HEK293 (cell line): ENCODE data around the gene GRB7.

Experiments
- ATF2 ChIP-seq: fragments of 450-650 bp; formaldehyde crosslinking; IDR thresholded peaks from 2 replicates; pipeline ENCODE4 v1.5.1; 2016; ENCODE audit warnings: missing biosample characterization, missing genetic modification characterization, low read depth
- GLIS1 ChIP-seq: fragments of 450-650 bp; formaldehyde crosslinking; IDR thresholded peaks from 2 replicates; pipeline ENCODE4 v1.5.1; 2016; ENCODE audit warnings: missing biosample characterization, missing genetic modification characterization
- OVOL3 ChIP-seq: fragments of 450-650 bp; formaldehyde crosslinking; IDR thresholded peaks from 2 replicates; pipeline ENCODE4 v1.5.1; 2016; ENCODE audit warnings: missing biosample characterization, missing genetic modification characterization
- RBAK ChIP-seq: fragments of 450-650 bp; formaldehyde crosslinking; IDR thresholded peaks from 2 replicates; pipeline ENCODE4 v1.5.1; 2016; ENCODE audit warnings: missing biosample characterization, missing genetic modification characterization
- SP7 ChIP-seq: fragments of 450-650 bp; formaldehyde crosslinking; IDR thresholded peaks from 2 replicates; pipeline ENCODE4 v1.5.1; 2016; ENCODE audit warnings: missing biosample characterization, missing genetic modification characterization
- TRIM28 ChIP-seq: IDR thresholded peaks from 2 replicates; pipeline ENCODE4 v1.6.1; 2011; ENCODE audit warnings: low read length, control low read depth, borderline replicate concordance
- ZBTB21 ChIP-seq: fragments of 450-650 bp; formaldehyde crosslinking; IDR thresholded peaks from 2 replicates; pipeline ENCODE4 v1.5.1; 2017; ENCODE audit warnings: missing biosample characterization, missing genetic modification characterization
- ZBTB7A ChIP-seq: fragments of 450-650 bp; formaldehyde crosslinking; IDR thresholded peaks from 2 replicates; pipeline ENCODE4 v1.5.1; 2016; ENCODE audit warnings: low read depth, missing biosample characterization, missing genetic modification characterization
- ZFP41 ChIP-seq: fragments of 450-650 bp; formaldehyde crosslinking; IDR thresholded peaks from 2 replicates; pipeline ENCODE4 v1.5.1; 2016; ENCODE audit warnings: missing biosample characterization, missing genetic modification characterization, borderline replicate concordance
- ZNF114 ChIP-seq: fragments of 450-650 bp; formaldehyde crosslinking; IDR thresholded peaks from 2 replicates; pipeline ENCODE4 v1.5.0; 2017; ENCODE audit warnings: missing biosample characterization, missing genetic modification characterization
- ZNF16 ChIP-seq: fragments of 450-650 bp; formaldehyde crosslinking; IDR thresholded peaks from 2 replicates; pipeline ENCODE4 v1.5.1; 2016; ENCODE audit warnings: low read depth, missing biosample characterization, missing genetic modification characterization
- ZNF202 ChIP-seq: fragments of 450-650 bp; formaldehyde crosslinking; IDR thresholded peaks from 2 replicates; pipeline ENCODE4 v1.5.1; 2016; ENCODE audit warnings: missing biosample characterization, missing genetic modification characterization, borderline replicate concordance
- ZNF211 ChIP-seq: fragments of 450-650 bp; formaldehyde crosslinking; IDR thresholded peaks from 2 replicates; pipeline ENCODE4 v1.5.1; 2016; ENCODE audit warnings: low read depth, missing biosample characterization, missing genetic modification characterization
- ZNF239 ChIP-seq: fragments of 450-650 bp; formaldehyde crosslinking; IDR thresholded peaks from 2 replicates; pipeline ENCODE4 v1.5.1; 2016; ENCODE audit warnings: missing biosample characterization, missing genetic modification characterization
- ZNF341 ChIP-seq: fragments of 450-650 bp; formaldehyde crosslinking; IDR thresholded peaks from 2 replicates; pipeline ENCODE4; 2016; ENCODE audit warnings: low read depth, missing biosample characterization, missing genetic modification characterization
- ZNF350 ChIP-seq: fragments of 450-650 bp; formaldehyde crosslinking; IDR thresholded peaks from 2 replicates; pipeline ENCODE4 v1.5.0; 2017; ENCODE audit warnings: missing biosample characterization, mild to moderate bottlenecking, missing genetic modification characterization
- ZNF366 ChIP-seq: fragments of 450-650 bp; formaldehyde crosslinking; conservative IDR thresholded peaks from 2 replicates; pipeline ENCODE4 v1.5.1; 2016; ENCODE audit warnings: missing biosample characterization, missing genetic modification characterization
- ZNF510 ChIP-seq: fragments of 450-650 bp; formaldehyde crosslinking; IDR thresholded peaks from 2 replicates; pipeline ENCODE4 v1.5.1; 2018; ENCODE audit warnings: mild to moderate bottlenecking, missing genetic modification characterization, missing biosample characterization; ENCODE audit not compliant: insufficient replicate concordance
- ZNF558 ChIP-seq: fragments of 450-650 bp; formaldehyde crosslinking; IDR thresholded peaks from 2 replicates; pipeline ENCODE4 v1.5.1; 2016; ENCODE audit warnings: missing biosample characterization, missing genetic modification characterization
- ZNF670 ChIP-seq: fragments of 450-650 bp; formaldehyde crosslinking; IDR thresholded peaks from 2 replicates; pipeline ENCODE4 v1.5.1; 2016; ENCODE audit warnings: missing biosample characterization, missing genetic modification characterization, low read depth
- ZNF791 ChIP-seq: fragments of 450-650 bp; formaldehyde crosslinking; IDR thresholded peaks from 2 replicates; pipeline ENCODE4 v1.5.1; 2016; ENCODE audit warnings: missing biosample characterization, missing genetic modification characterization
- ZNF830 ChIP-seq: fragments of 450-650 bp; IDR thresholded peaks from 2 replicates; pipeline ENCODE4 v1.5.0; 2018; ENCODE audit warnings: missing biosample characterization, missing genetic modification characterization, low read depth, mild to moderate bottlenecking, moderate library complexity
- ZSCAN23 ChIP-seq: fragments of 450-650 bp; formaldehyde crosslinking; IDR thresholded peaks from 2 replicates; pipeline ENCODE4 v1.5.1; 2016; ENCODE audit warnings: missing biosample characterization, missing genetic modification characterization
- TF ChIP-seq, protein P1 (sequence below): fragments of 450-650 bp; formaldehyde crosslinking; IDR thresholded peaks from 2 replicates; pipeline ENCODE4 v1.5.1; 2016; ENCODE audit warnings: missing biosample characterization, missing genetic modification characterization
- TF ChIP-seq, protein P2 (sequence below): fragments of 450-650 bp; formaldehyde crosslinking; IDR thresholded peaks from 2 replicates; pipeline ENCODE4 v1.5.1; 2016; ENCODE audit warnings: missing biosample characterization, missing genetic modification characterization
- TF ChIP-seq, protein P3 (sequence below): fragments of 450-650 bp; formaldehyde crosslinking; IDR thresholded peaks from 2 replicates; pipeline ENCODE4 v1.5.1; 2016; ENCODE audit warnings: missing biosample characterization, missing genetic modification characterization
- TF ChIP-seq, protein P4 (sequence below): fragments of 450-650 bp; formaldehyde crosslinking; IDR thresholded peaks from 2 replicates; pipeline ENCODE4 v1.5.1; 2016; ENCODE audit warnings: missing biosample characterization, missing genetic modification characterization

GRB7 gene

DNA sequence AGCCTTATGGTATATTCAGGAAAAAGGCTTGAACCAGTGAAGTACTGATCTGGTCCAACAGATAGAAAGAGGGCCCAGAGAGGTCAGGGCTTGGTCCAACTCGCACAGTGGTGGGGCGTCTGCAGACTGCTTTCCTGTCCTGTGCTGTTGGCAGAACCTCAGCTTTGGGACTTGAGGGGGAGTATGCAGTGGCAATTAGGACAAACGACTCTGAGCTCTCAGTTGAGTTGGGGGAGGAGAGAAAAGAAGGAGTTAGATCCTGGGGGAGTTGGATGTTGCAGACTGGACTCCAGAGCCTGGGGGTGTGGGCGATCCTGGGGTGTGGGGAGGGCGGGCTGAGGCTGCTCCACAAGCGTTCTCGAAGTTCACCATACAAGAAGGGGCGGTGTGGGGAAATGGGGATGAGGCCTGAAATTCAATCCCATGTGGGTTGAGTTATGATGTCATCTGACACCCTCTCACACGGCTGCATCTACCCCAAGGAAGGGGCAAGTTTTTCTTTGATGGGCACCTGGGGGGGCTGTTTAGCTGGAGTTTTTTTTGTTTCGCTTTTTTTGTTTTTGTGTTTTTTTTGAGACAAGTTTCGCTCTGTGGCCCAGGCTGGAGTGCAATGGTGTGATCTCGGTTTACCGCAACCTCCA is 14.6 kb downstream of the GRB7 start (continued):
- no peak for TF ChIP-seq ZNF114
- TF ChIP-seq ZNF16 (tag by site-specific recombination): no peak
- TF ChIP-seq SP7 (tag by site-specific recombination): peak; percentile 62
- TF ChIP-seq, protein P1, sequence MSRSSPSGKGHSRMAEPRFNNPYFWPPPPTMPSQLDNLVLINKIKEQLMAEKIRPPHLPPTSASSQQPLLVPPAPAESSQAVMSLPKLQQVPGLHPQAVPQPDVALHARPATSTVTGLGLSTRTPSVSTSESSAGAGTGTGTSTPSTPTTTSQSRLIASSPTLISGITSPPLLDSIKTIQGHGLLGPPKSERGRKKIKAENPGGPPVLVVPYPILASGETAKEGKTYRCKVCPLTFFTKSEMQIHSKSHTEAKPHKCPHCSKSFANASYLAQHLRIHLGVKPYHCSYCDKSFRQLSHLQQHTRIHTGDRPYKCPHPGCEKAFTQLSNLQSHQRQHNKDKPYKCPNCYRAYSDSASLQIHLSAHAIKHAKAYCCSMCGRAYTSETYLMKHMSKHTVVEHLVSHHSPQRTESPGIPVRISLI (tag by site-specific recombination): no peak
- TF ChIP-seq ZNF830 (tag by site-specific recombination): no peak
- TF ChIP-seq ZNF350 (tag by site-specific recombination): no peak
- TF ChIP-seq ZNF341 (tag by site-specific recombination): no peak
- TF ChIP-seq ZNF791 (tag by site-specific recombination): no peak
- TF ChIP-seq, protein P2, sequence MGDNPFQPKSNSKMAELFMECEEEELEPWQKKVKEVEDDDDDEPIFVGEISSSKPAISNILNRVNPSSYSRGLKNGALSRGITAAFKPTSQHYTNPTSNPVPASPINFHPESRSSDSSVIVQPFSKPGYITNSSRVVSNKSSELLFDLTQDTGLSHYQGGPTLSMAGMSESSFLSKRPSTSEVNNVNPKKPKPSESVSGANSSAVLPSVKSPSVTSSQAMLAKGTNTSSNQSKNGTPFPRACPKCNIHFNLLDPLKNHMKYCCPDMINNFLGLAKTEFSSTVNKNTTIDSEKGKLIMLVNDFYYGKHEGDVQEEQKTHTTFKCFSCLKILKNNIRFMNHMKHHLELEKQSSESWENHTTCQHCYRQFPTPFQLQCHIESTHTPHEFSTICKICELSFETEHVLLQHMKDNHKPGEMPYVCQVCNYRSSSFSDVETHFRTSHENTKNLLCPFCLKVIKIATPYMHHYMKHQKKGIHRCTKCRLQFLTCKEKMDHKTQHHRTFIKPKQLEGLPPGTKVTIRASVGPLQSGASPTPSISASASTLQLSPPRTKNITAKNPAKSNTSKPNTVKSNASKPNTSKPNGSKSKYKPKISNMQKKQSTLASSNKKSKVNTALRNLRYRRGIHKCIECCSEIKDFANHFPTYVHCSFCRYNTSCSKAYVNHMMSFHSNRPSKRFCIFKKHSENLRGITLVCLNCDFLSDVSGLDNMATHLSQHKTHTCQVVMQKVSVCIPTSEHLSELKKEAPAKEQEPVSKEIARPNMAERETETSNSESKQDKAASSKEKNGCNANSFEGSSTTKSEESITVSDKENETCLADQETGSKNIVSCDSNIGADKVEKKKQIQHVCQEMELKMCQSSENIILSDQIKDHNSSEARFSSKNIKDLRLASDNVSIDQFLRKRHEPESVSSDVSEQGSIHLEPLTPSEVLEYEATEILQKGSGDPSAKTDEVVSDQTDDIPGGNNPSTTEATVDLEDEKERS (tag by site-specific recombination): no peak
- TF ChIP-seq, protein P3, sequence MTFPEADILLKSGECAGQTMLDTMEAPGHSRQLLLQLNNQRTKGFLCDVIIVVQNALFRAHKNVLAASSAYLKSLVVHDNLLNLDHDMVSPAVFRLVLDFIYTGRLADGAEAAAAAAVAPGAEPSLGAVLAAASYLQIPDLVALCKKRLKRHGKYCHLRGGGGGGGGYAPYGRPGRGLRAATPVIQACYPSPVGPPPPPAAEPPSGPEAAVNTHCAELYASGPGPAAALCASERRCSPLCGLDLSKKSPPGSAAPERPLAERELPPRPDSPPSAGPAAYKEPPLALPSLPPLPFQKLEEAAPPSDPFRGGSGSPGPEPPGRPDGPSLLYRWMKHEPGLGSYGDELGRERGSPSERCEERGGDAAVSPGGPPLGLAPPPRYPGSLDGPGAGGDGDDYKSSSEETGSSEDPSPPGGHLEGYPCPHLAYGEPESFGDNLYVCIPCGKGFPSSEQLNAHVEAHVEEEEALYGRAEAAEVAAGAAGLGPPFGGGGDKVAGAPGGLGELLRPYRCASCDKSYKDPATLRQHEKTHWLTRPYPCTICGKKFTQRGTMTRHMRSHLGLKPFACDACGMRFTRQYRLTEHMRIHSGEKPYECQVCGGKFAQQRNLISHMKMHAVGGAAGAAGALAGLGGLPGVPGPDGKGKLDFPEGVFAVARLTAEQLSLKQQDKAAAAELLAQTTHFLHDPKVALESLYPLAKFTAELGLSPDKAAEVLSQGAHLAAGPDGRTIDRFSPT (tag by site-specific recombination): peak; percentile 24; the same call in 1 of the 2 replicates
- TF ChIP-seq ZSCAN23 (tag by site-specific recombination): no peak
- TF ChIP-seq, protein P4, sequence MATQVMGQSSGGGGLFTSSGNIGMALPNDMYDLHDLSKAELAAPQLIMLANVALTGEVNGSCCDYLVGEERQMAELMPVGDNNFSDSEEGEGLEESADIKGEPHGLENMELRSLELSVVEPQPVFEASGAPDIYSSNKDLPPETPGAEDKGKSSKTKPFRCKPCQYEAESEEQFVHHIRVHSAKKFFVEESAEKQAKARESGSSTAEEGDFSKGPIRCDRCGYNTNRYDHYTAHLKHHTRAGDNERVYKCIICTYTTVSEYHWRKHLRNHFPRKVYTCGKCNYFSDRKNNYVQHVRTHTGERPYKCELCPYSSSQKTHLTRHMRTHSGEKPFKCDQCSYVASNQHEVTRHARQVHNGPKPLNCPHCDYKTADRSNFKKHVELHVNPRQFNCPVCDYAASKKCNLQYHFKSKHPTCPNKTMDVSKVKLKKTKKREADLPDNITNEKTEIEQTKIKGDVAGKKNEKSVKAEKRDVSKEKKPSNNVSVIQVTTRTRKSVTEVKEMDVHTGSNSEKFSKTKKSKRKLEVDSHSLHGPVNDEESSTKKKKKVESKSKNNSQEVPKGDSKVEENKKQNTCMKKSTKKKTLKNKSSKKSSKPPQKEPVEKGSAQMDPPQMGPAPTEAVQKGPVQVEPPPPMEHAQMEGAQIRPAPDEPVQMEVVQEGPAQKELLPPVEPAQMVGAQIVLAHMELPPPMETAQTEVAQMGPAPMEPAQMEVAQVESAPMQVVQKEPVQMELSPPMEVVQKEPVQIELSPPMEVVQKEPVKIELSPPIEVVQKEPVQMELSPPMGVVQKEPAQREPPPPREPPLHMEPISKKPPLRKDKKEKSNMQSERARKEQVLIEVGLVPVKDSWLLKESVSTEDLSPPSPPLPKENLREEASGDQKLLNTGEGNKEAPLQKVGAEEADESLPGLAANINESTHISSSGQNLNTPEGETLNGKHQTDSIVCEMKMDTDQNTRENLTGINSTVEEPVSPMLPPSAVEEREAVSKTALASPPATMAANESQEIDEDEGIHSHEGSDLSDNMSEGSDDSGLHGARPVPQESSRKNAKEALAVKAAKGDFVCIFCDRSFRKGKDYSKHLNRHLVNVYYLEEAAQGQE: no peak
- TF ChIP-seq ZBTB21 (tag by site-specific recombination): peak; percentile 47; the same call in 1 of the 2 replicates
- no peak for TF ChIP-seq ZNF510 (tag by site-specific recombination)
- peak; percentile 44; the same call in 1 of the 2 replicates for TF ChIP-seq ZNF366
- TF ChIP-seq GLIS1 (tag by site-specific recombination): peak; percentile 70
- TF ChIP-seq ZNF211 (tag by site-specific recombination): no peak
- TF ChIP-seq ATF2 (tag by site-specific recombination): peak; percentile 76
- no peak for TF ChIP-seq RBAK (tag by site-specific recombination)
- TF ChIP-seq ZNF239: no peak
- TF ChIP-seq TRIM28: no peak
- TF ChIP-seq ZNF558 (tag by site-specific recombination): no peak
- no peak for TF ChIP-seq ZNF670
- no peak for TF ChIP-seq ZFP41 (tag by site-specific recombination)
- no peak for TF ChIP-seq OVOL3 (tag by site-specific recombination)
- TF ChIP-seq ZNF202: no peak
- no peak for TF ChIP-seq ZBTB7A
